Breast epithelium (tissue), 4 donors: ENCODE data around the gene VEPH1. TPM values are rescaled to one million over a fixed set of nuclear protein-coding genes. Genes with fewer than 3 reads are reported as not detected.

Source experiments
- DNase-seq, 2 donors: peaks; one replicate each; pipeline ENCODE4 v3.0.0-alpha.2; 2019; ENCODE audit warnings: low spot score in 2 of 2
- H3K27ac ChIP-seq, 2 donors: fragments of 200-600 bp; sonication (generic) in 1 of 2; one replicate each; pipeline ENCODE4 v1.5.1; 2016 to 2019; ENCODE audit warnings: mild to moderate bottlenecking in 1 of 2
- H3K27me3 ChIP-seq, 2 donors: fragments of 200-600 bp; sonication (generic) in 1 of 2; one replicate each; pipeline versions ENCODE4 v1.5.1 to v1.6.0; 2017 to 2019; ENCODE audit warnings: control low read depth in 1 of 2, mild to moderate bottlenecking in 1 of 2
- H3K36me3 ChIP-seq: fragments of 200-600 bp; one replicate; pipeline ENCODE4 v1.5.1; 2019
- H3K4me1 ChIP-seq, 2 donors: fragments of 200-600 bp; sonication (generic); one replicate each; pipeline ENCODE4 v1.5.1; 2016 to 2019; ENCODE audit warnings: control low read depth in 1 of 2
- H3K4me3 ChIP-seq, 3 donors: fragments of 200-600 bp; sonication (generic); 1 replicate in 2 of 3; 2 replicates in 1 of 3; pipeline ENCODE4 v1.5.1; 2016 to 2019; ENCODE audit warnings: mild to moderate bottlenecking in 3 of 3, moderate library complexity in 2 of 3
- H3K9me3 ChIP-seq, 2 donors: fragments of 200-600 bp; sonication (generic) in 1 of 2; one replicate each; pipeline ENCODE4 v1.5.1; 2016 to 2019; ENCODE audit warnings: control low read depth in 1 of 2
- POLR2A ChIP-seq: fragments of 450-650 bp; IDR thresholded peaks from one replicate; pipeline ENCODE4 v1.6.1; 2016; ENCODE audit warnings: antibody characterized with exemption, mild to moderate bottlenecking, moderate library complexity
- POLR2AphosphoS5 ChIP-seq, 3 donors: sonication (generic); formaldehyde crosslinking; IDR thresholded peaks; one replicate each; pipeline ENCODE4 v1.6.1; 2017; ENCODE audit warnings: antibody characterized with exemption in 3 of 3
- intact Hi-C: fragments of 100-400 bp; cut with DNase I; formaldehyde crosslinking; loops from one replicate; pipeline ENCODE4 v1.15.1; 2023; ENCODE audit warnings: low total_unique reads
- total RNA-seq, 3 donors: library from RNA; depleted of rRNA; stranded (reverse); fragments of >200 nt; gene quantifications; one replicate each; pipeline ENCODE4 v1.1.0, GENCODE V29; 2016
- TF ChIP-seq, protein P1 (sequence below), 3 donors: fragments of 450-650 bp; IDR thresholded peaks; one replicate each; pipeline ENCODE4 v1.5.1; 2016 to 2017; ENCODE audit warnings: antibody characterized with exemption in 3 of 3, mild to moderate bottlenecking in 3 of 3, moderate library complexity in 3 of 3

Gene VEPH1
- total RNA-seq, 3 donors from 2014 or later = under 0.01 to 20.9 (median 8.8) TPM

DNA sequence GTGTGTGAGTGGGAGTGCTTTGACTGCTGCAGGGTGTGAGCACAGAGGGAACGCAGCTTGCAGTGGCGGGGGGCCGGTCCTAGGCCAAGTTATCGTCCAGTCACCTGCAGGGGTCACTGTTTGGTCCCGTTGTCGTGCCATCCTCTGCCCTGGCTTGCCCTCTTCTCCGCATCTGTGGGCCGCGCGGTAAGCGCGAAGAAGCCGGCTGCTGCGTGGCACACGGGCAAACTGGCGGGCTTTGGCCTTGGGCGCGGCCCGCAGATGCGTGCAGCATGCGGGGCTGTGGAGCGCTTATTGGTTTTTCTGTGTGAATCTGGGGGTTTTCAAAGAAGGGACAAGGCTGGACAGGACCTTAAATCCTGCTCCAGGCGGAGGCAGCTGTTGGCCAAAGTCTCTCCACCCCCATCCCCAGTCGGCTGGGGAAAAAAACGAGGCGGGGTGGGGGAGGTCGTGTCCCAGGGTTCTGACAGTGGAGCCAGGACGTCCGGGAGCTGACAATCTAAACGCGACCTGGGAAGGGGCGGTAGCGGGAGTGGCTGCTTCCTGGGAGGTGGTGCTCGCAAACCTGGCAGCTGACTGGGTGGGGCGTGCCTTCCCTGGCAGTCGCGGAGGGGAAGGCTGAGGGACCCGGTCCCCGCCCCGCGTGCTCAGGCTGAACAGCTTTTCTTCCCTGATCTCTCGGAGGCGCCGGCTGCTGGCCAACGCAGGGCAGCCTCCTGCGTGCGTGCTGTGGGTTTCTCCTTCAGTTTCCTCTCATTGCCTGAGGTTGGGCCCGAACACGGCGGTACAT is 39.7 kb upstream of the VEPH1 start:
- Histone ChIP-seq H3K4me3 (peak overlapping the region; percentile 48 to 72 (median 57)), H3K4me1 (no peaks in the 10 kb centered on the region), H3K36me3 (no peaks in the 10 kb centered on the region), H3K9me3 (peaks cover 0 to 4% of the 10 kb centered on the region in 2 donors), H3K27me3 (no peaks in the 10 kb centered on the region), H3K27ac (peak overlapping the region; percentile 72 to 80)
- TF ChIP-seq, protein P1, sequence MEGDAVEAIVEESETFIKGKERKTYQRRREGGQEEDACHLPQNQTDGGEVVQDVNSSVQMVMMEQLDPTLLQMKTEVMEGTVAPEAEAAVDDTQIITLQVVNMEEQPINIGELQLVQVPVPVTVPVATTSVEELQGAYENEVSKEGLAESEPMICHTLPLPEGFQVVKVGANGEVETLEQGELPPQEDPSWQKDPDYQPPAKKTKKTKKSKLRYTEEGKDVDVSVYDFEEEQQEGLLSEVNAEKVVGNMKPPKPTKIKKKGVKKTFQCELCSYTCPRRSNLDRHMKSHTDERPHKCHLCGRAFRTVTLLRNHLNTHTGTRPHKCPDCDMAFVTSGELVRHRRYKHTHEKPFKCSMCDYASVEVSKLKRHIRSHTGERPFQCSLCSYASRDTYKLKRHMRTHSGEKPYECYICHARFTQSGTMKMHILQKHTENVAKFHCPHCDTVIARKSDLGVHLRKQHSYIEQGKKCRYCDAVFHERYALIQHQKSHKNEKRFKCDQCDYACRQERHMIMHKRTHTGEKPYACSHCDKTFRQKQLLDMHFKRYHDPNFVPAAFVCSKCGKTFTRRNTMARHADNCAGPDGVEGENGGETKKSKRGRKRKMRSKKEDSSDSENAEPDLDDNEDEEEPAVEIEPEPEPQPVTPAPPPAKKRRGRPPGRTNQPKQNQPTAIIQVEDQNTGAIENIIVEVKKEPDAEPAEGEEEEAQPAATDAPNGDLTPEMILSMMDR (IDR thresholded peaks at IDR 0.05) = no peak
- no peak for TF ChIP-seq POLR2A
- no peak for TF ChIP-seq POLR2AphosphoS5 (IDR thresholded peaks at IDR 0.05)
- intact Hi-C loops = no loop called here
- peak; percentile 49 to 74 for DNase-seq

DNA sequence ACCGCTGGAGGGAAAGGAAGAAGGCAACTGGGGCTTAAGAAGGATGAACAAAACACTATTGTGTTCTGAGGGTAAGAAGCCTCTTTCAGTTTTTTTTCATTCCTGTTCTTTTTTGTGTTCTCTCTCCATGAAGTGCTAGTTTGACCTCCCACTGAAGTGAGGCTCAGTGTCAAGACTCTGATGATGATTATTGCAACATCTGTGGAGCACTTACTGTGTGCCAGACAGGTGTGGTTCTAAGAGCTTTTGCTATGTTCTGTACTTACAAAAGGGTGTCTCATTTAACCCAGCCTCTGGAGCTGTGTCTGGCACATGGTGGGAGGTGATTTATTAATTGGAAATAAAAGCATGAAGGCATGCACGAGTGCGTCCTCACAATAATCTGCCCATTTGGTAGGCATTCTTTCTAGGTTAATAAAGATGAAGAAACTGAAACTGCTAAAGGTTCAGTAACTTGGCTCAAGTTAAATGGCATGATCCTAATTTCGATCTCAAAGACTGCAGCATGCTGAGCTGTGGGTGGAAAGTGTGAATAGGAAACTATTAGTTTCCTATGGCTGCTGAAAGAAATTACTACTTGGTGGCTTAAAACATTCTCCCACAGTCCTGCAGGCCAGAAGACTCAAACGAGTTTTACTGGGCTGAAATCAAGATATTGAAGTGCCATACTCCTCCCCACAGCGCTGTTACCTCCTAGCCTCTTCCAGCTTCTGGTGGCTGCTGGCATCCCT is 38.5 kb upstream of the VEPH1 start:
- no peak for DNase-seq
- Histone ChIP-seq H3K4me1 (no peaks in the 10 kb centered on the region), H3K4me3 (no peak overlapping the region), H3K9me3 (peaks cover 0 to 4% of the 10 kb centered on the region in 2 donors), H3K27ac (peak overlapping the region in 1 of 2 donors; percentile 17), H3K27me3 (no peaks in the 10 kb centered on the region), H3K36me3 (no peaks in the 10 kb centered on the region)
- intact Hi-C loops = no loop called here
- TF ChIP-seq POLR2A = no peak
- TF ChIP-seq POLR2AphosphoS5 (IDR thresholded peaks at IDR 0.05) = no peak
- TF ChIP-seq, protein P1 (IDR thresholded peaks at IDR 0.05) = no peak

DNA sequence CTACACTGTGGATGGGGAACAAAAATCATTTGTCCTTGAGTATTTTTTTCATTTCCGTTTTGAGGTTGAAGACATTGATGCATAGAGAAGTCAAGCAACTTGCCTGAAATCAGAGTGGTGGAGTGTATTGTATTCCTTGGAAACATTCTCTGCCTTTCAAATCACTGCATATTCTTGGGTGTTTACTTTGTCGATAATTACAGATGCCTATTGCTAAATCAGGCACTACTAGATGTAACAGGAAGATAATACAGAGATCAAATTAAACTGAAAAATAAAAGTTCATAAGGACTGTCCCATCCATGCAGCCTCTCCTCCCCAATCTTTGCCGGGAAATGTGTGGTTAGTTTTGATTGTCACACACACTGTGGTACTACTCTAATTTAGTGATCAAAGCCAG is 37.4 kb upstream of the VEPH1 start:
- DNase-seq = no peak
- H3K4me3 ChIP-seq = no peak overlapping the region
- no peak overlapping the region for H3K27ac ChIP-seq
- TF ChIP-seq, protein P1 (IDR thresholded peaks at IDR 0.05) = no peak
- TF ChIP-seq POLR2A (no peak), POLR2AphosphoS5 (IDR thresholded peaks at IDR 0.05) (no peak)
- H3K36me3 ChIP-seq = no peaks in the 10 kb centered on the region
- intact Hi-C loops = no loop called here
- no peaks in the 10 kb centered on the region for H3K27me3 ChIP-seq
- H3K9me3 ChIP-seq = peaks cover 0 to 4% of the 10 kb centered on the region in 2 donors
- H3K4me1 ChIP-seq = no peaks in the 10 kb centered on the region

DNA sequence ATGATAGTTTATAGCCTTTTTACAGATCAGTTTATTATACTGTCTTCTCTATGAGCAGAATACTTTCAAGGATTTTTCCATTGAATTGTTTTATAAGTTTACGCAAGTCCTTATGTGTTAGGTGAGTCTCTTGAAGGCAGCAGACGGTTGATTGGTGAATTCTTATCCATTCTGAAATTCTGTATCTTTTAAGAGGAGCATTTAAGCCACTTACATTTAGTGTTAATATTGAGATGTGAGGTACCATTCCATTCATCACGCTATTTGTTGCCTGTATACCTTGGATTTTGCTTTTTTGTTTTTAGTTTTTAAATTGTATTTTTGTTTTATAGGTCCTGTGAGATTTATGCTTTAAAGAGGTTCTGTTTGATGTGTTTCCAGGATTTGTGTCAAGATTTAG is 32.5 kb upstream of the VEPH1 start:
- H3K4me1 ChIP-seq = no peaks in the 10 kb centered on the region
- H3K9me3 ChIP-seq = no peaks in the 10 kb centered on the region
- H3K27me3 ChIP-seq = no peaks in the 10 kb centered on the region
- no peak overlapping the region for H3K4me3 ChIP-seq
- H3K36me3 ChIP-seq = no peaks in the 10 kb centered on the region
- DNase-seq = no peak
- no peak overlapping the region for H3K27ac ChIP-seq
- intact Hi-C loops = no loop called here
- TF ChIP-seq, protein P1 (IDR thresholded peaks at IDR 0.05) = no peak
- TF ChIP-seq POLR2AphosphoS5 (IDR thresholded peaks at IDR 0.05) (no peak), POLR2A (no peak)

DNA sequence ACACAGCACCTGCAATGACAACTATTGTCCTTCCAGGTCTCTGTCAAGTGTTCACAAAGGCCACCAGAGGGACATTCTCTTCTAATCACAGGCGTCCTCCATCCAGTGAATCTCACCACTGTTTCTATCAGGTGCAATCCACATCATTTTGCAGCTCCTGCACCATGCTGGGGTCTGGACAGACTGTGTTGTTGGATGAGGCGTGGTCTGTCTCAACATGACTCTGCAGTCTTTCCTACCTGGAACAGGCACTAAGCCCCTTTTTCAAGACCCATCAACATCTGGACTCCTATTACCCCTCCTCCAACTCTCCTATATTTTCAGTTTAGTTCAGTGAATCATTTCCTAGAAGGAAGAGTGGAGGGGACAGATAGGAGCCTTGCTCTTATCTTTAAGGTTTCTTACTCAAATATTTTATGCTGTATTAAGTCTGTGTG is 31.5 kb upstream of the VEPH1 start:
- Histone ChIP-seq H3K27me3 (no peaks in the 10 kb centered on the region), H3K4me1 (no peaks in the 10 kb centered on the region), H3K4me3 (no peak overlapping the region), H3K27ac (no peak overlapping the region), H3K36me3 (no peaks in the 10 kb centered on the region), H3K9me3 (no peaks in the 10 kb centered on the region)
- intact Hi-C loops = no loop called here
- DNase-seq = no peak
- TF ChIP-seq, protein P1 (IDR thresholded peaks at IDR 0.05) = no peak
- TF ChIP-seq POLR2AphosphoS5 (IDR thresholded peaks at IDR 0.05) (no peak), POLR2A (no peak)
